Measurements from ENCODE around the gene ZNF80. TPM values are rescaled to one million over a fixed set of nuclear protein-coding genes. Genes with fewer than 3 reads are reported as not detected.

ZNF80 gene
- total and polyA plus RNA-seq, 2 of the 8 experiments (the other 6 are each of a cell fraction or from before 2014, with no cell fraction given): not detected

- H3K18ac ChIP-seq (ENCODE audit: extremely low read depth, low read length): no peak overlapping the region
- H4K91ac ChIP-seq (replicated peaks; ENCODE audit: insufficient read length, low read length): no peak overlapping the region
- 100% methylated on average over 1 of the region's 1 CpG; no CpG with 5 or more reads in 1 of the 2 experiments for WGBS, 2 experiments (ENCODE audit: extremely low coverage in 1 of 2, insufficient coverage in 1 of 2, insufficient read length in 1 of 2, insufficient replicate concordance in 2 of 2, low coverage in 1 of 2, low lambda C conversion rate in 2 of 2, missing lambda C conversion rate in 1 of 2)
- ChIA-PET CTCF (ENCODE audit: partially characterized antibody) (interaction anchor here (0.6 to 2.2 kb wide), 3 partner anchors 15 to 18 kb away, joined by 3 to 8 read pairs (median 4); no protein-coding TSS in a partner anchor), POLR2A (ENCODE audit: partially characterized antibody) (no interaction called here)
- no peak overlapping the region for H3K56ac ChIP-seq (replicated peaks; ENCODE audit: insufficient read length, low read depth, low read length)
- H2AFZ ChIP-seq (ENCODE audit: low read length): no peak overlapping the region
- no peak overlapping the region for H3K4ac ChIP-seq (replicated peaks; ENCODE audit: insufficient read length, low read depth, low read length)
- H3K14ac ChIP-seq (ENCODE audit: insufficient read length): no peak overlapping the region
- H3K4me3 ChIP-seq (ENCODE audit: extremely low read depth in 1 of 4, insufficient read depth in 2 of 4, low read depth in 3 of 4, low read length in 4 of 4): no peak overlapping the region
- no peak overlapping the region for H2BK5ac ChIP-seq (ENCODE audit: low read depth, low read length)
- H3K79me2 ChIP-seq (ENCODE audit: control insufficient read depth in 1 of 2, insufficient read depth in 2 of 2, low read length in 2 of 2): no peaks in the 10 kb centered on the region
- no peaks in the 10 kb centered on the region for H3K4me1 ChIP-seq (replicated peaks in 1 of 4; ENCODE audit: control insufficient read depth in 3 of 4, insufficient read depth in 4 of 4, low read length in 3 of 4)
- H3K23me2 ChIP-seq (ENCODE audit: low read depth, low read length): 0 out of 2 replicates have a peak, but pooled peaks cover 2% of the 10 kb centered on the region
- H2AK5ac ChIP-seq (ENCODE audit: low read depth, low read length): no peak overlapping the region
- no peak overlapping the region for H2BK15ac ChIP-seq (ENCODE audit: low read length)
- H3K27ac ChIP-seq (ENCODE audit: low read depth, low read length): no peak overlapping the region
- no peak overlapping the region for H3K9ac ChIP-seq (replicated peaks in 1 of 4; ENCODE audit: extremely low read depth in 1 of 4, low read depth in 3 of 4, low read length in 3 of 4)
- H4K8ac ChIP-seq (ENCODE audit: extremely low read depth, insufficient read depth, low read length): no peak overlapping the region
- H3K23ac ChIP-seq (ENCODE audit: insufficient read length): no peak overlapping the region
- H3K27me3 ChIP-seq (replicated peaks in 1 of 4; ENCODE audit: control insufficient read depth in 3 of 4, extremely low read depth in 1 of 4, insufficient read depth in 3 of 4, low read length in 3 of 4): no peaks in the 10 kb centered on the region
- TF ChIP-seq ZNF274 (IDR thresholded peaks at IDR 0.05; ENCODE audit: borderline replicate concordance, extremely low read depth, low read length): no peak
- no peak for TF ChIP-seq ATF2 (IDR thresholded peaks at IDR 0.05; ENCODE audit: low read length)
- no peak for TF ChIP-seq SP2 (IDR thresholded peaks at IDR 0.05; ENCODE audit: low read length)
- TF ChIP-seq BRCA1 (IDR thresholded peaks at IDR 0.05; ENCODE audit: low read depth, low read length): no peak
- TF ChIP-seq RFX5 (IDR thresholded peaks at IDR 0.05; ENCODE audit: borderline replicate concordance, low read depth, low read length): no peak
- no peak for TF ChIP-seq EP300 (IDR thresholded peaks at IDR 0.05; ENCODE audit: borderline replicate concordance in 1 of 2, low read depth in 2 of 2, low read length in 2 of 2)
- TF ChIP-seq SIX5 (IDR thresholded peaks at IDR 0.05; ENCODE audit: low read depth, low read length): no peak
- no peak for TF ChIP-seq EZH2 (IDR thresholded peaks at IDR 0.05; ENCODE audit: low read depth, low read length, severe bottlenecking)
- no peak for TF ChIP-seq TEAD4 (IDR thresholded peaks at IDR 0.05; ENCODE audit: low read depth, low read length)
- no peak overlapping the region for H2BK12ac ChIP-seq (ENCODE audit: low read depth, low read length)
- H3K79me1 ChIP-seq (ENCODE audit: low read depth, low read length): no peaks in the 10 kb centered on the region
- no peak overlapping the region for H2BK20ac ChIP-seq (ENCODE audit: low read length)
- no peak overlapping the region for H2BK120ac ChIP-seq (replicated peaks; ENCODE audit: low read depth, low read length)
- no peaks in the 10 kb centered on the region for H3K36me3 ChIP-seq (ENCODE audit: control insufficient read depth in 2 of 4, insufficient read depth in 4 of 4, low read length in 3 of 4)
- no peak overlapping the region for H4K5ac ChIP-seq (ENCODE audit: insufficient read length, low read depth, low read length)
- DNase-seq (ENCODE audit: low read depth in 1 of 2, low spot score in 2 of 2) (no peak), FAIRE-seq (no peak)
- no peak overlapping the region for H3K4me2 ChIP-seq (ENCODE audit: insufficient read depth in 1 of 2, low read depth in 2 of 2, low read length in 2 of 2)
- H4K20me1 ChIP-seq (replicated peaks in 1 of 2; ENCODE audit: control insufficient read depth in 1 of 2, insufficient read depth in 2 of 2, low read length in 2 of 2): no peaks in the 10 kb centered on the region
- peaks cover 6 to 12% of the 10 kb centered on the region in 2 experiments; a peak in 3 of 4 replicates for H3K9me3 ChIP-seq (ENCODE audit: insufficient read depth in 2 of 2, low read depth in 1 of 2, low read length in 1 of 2)
Observed at GRCh38 chr3:114272271-114272670, 34.9 kb upstream of the ZNF80 start.
